GM21576 (cell line): Measurements from ENCODE around the gene TNFRSF14.
A peak's percentile ranks its signal among the peaks of the same experiment; 100 is the strongest.

ENCODE experiments used
- ATAC-seq: cut with Tn5 transposase; IDR thresholded peaks from one replicate; pipeline ENCODE4 v1.9.1; 2021; ENCODE audit warnings: mild to moderate bottlenecking, moderate library complexity; ENCODE audit not compliant: unreplicated experiment

The TNFRSF14 gene

DNA sequence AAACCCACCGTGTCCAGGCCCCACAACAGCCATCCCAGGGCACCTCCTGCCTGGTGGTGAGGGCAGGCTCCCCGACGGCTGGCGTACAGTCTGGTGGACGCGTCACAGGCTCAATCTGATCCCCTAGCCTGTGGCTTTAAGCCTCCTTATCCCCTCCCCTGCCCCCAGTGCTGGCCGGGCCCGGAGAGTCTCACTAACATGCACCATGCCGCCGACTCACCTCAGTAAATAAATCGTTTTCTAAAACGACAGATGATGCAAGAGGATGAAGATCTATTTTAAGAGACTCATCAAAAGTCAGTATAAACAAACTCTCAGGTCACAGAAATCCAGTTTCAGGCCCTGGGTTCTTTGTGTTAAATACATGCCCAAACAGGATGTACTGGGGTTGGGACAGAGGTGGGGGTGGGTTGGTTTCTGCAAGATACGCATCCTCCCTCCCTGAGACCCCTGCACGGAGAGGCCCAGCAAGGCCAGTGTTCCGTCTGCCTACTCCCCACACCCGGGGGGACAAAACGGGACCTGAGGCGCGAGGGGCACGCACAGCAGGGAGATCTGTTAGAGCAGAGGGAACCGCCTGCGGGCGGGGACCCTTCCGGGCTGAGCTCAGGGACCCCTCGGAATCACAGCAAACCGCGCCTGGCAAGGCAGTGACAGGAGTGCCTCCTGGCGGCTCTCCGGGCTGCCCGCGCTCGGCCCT, 32.8 kb upstream of the TNFRSF14 start:
- ATAC-seq = no peak

DNA sequence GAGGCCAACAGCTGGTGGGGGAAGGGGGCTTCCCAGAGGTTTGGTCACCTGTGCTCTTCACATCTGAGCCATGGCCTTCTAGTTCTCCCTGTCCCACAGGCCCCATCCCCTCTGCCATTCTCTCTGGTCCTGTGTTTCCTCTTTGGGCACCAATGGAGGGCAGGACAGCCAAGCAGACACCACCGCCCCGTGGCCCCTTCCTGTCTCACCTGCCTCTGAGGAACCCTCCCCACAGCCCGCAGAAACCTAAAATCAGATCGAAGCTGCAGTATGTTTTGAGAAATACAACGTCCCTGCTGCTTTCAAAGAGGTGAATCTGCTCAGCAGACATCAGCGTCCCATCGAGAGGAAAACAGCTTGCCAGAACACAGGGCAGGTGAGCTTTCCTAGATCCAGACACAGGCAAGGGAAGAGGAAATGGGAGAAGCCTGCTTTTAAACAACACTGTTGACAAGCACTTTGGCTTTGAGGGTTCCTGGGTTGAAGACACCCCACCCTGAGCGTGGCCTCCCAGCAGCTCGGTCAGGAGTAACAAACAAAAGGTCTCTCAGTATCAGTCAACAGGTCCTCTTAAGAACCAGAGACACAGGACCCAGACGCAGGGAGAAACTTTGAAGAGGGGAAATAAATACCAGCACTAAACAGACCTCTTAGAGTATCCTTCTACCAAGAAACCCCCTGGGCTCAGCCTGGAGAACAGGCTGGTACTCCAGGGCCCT, 32.1 kb upstream of the TNFRSF14 start:
- ATAC-seq = no peak

DNA sequence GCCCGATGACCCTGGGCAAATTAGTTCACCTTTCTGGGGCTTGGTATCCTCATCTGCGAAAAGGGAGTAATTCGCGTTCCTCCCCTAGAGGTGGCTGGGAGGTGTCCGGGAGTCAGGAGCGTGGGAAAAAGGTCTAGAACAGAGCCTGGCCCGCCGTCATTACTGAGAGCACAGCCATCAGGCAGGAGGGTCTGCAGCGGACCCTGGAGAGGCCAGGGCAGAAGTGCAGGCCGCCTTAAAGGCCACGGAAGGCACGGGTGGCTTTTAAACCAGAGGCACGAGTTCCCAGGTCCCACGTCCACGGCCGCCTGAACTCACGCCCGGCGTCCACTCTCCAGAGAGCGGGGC, 30.6 kb upstream of the TNFRSF14 start:
- no peak for ATAC-seq

DNA sequence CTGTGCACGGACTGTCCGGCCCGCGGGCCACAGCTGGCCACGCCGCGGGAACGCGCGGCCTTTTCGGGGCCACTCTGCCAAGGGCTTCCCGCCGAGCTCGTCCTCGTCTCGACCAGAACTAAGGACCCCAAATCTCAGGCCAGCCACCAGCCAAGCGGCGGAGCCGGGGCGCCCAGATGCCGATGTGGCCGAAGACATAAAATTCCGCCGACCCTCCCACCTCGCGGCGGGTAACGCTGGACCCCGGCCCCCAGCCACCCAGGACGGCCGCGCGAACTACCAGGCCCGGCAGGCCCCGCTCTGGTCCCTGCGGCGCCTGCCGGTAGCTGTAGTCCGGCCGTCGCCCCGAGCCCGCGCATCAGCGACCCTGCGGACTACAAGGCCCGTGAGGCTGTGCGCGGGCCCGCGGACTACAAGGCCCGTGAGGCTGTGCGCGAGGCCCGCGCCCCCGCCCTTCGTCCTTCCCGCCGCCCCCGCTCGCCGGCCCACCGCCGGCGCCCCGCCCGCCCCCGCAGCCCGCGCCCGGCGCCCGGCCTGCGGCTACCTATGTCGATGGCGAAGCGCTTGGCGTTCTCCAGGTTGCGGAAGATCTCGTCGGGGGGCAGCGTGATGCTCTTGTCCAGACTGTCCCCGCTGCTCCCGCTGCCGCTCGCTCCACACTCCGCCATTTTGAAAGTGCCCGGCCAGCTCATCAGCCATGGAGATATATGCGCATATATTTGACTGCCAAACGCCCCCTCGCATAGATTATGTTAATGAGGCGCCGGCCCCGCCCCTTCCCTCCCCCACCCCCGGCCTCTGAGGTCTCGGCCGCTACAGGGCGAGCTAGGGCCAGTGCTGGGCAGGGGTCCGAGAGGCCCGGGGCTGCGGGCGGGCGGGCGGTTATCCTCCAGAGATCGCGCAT, 30.0 kb upstream of the TNFRSF14 start, which contains the start of gene PANK4:
PANK4 (minus strand) TSS at position 677 of the 904 bp plus-strand sequence; CDS start at position 668, 9 bp downstream.
- ATAC-seq = peak; percentile 77

DNA sequence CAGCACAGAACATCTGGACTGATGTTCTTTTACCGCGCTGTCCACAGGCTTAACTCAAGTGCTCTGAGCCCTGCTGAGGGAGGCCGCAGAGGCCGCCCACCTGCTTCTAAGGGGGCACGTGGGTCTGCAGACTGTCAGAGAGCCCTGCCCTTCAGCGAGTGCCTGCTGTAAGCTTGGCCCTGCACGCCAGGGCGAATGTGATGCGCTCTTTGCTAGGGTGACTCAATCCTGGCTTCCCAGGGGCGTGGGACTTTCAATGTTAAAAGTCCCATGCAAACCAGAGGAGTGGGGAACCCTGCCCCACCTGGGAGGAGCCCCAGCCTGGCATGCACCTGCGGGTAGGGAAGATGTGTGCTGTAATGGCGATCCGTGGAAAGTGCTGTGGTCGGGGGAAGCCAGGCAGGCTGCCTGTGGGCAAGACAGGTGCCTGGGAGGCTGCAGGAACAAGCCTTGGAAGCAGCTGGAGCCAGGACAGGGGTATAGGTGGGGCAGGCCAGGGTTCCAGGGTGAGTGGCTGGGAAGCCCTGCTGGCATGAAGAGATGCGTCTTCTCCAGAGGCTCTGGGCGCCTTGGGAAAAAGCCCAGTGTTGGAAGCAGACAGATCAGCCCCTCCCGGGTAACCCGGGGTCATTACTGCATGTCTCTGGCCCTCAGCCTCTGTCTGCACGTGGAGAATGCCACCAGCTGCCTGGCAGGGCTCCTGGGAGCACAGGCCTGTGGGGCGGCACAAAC, 29.2 kb upstream of the TNFRSF14 start:
- ATAC-seq = peak; percentile 30

DNA sequence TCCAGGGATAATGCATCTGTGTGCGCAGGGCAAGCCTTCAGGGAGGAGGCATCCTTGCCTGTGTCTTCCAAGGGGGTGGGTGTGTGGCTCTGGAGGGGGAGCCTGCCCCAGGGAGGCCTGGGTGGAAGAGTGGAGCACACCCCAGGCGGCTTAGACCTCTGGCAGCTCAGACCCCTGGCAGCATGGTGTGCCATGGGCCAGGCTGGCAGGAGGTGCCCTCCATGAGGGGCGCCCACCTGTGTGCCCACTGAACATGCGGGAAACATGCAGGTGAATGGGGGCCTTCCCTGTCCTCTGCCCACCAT, 28.7 kb upstream of the TNFRSF14 start:
- no peak for ATAC-seq

DNA sequence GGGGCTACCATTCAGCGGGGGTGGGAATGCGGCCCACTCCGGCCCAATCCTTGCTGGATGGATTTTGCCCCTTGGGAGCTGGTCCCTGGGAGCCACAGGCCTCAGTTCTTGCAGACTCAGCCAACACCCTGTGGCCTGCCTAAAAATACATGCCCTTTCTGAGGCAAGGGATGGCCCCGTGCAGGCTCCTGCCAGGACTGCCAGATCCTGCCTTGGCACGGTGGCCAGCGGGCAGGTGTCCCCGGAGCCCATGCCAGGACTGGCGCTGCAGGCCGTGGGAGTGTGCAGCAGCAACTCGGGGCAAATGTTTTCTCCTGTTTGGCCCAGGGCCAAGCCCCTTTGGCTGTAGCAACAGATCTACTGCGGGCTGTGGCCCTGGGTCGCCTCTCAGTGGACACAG, 28.2 kb upstream of the TNFRSF14 start:
- no peak for ATAC-seq

DNA sequence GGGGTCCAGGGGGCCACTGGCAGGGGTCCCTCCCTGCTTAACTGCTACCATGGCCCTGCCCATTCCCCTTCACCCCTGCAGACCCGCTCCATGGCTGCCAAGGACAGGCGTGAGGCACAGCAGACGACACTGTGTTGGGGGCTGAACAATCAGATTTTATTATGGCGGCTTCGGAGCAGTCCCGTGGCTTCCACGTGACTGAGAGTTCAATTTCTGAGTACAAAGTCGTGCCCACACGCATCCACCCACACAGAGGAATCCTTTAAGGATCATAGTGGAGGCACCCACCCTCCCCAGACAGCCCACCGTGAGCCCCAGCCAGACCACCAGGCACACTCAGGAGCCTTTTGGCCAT, 27.6 kb upstream of the TNFRSF14 start:
- ATAC-seq = no peak

DNA sequence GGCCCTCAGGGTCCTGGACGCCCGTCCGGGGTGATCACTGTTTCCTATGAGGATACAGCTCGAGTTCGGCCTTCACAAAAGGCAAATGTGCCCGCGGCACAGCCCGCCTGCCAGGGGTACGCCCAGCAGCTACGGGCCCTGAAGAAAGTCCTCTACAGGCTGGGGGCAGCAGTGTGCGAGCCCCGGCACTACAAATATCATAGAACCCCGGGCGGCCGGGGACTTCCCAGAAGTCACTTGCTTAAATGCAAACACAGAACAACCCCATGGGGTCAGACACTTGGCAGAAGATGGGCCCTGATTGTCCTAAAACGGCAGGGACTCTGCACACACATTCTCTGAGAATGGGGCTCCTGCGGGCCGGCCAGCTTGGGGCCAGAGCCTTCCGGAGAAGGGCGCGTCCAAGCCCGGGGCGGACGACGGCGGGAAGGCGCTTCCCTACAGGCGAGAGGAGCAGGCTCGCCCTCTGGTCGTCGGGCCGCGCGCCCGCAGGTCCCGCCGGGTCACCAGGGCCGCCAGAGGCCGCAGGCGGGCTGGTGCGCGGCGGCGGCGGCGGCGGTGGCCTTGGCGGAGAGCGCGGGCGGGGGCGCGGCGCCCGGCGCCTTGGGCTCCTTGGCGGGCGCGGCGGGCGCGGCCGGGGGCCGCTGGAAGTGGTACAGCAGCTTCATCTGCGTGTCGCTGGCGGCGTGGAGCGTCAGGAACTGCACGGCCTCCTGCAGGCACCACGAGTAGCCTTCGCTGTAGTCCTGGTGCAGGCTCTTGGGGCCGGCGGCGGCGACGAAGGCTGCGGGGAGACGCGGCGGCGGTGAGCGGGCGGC, 27.0 kb upstream of the TNFRSF14 start:
- ATAC-seq = no peak

DNA sequence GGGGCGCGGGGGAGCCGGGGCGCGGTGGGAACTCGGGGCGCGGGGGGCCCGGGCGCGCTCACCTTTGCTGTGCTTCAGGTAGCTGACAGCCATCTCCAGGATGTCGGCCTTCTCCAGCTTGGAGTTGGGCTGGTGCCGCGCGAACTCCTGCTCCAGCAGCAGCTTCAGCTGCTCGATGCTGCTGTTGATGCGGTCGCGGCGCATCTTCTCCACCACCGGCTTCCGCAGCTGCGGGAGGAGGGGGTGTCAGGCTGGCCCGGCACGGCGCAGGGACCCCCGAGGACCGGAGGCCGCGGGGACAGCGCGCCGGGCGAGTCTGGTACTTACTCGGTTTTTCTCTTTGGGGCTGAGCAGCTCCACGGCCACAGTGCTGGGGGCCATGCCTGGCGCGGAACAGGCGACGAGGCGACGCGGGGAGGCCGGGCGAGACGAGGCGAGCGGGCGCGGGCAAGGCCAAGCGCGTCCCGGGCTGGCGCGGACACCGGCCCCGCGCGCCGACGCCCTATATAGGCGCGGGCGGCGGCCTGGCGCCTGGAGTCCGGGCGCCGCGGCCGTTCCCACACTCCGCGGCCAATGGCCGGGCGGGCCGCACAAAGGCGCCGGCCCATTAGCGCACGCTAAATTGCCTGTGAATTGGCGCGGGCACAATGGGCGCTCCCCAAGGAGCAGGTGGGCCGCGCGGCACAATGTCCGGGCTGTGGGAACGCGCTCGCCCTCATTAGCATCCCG, 26.2 kb upstream of the TNFRSF14 start, which contains the start of gene HES5:
HES5 (minus strand) TSS at position 480 of the 729 bp plus-strand sequence; CDS start at position 381, 99 bp downstream.
- no peak for ATAC-seq

DNA sequence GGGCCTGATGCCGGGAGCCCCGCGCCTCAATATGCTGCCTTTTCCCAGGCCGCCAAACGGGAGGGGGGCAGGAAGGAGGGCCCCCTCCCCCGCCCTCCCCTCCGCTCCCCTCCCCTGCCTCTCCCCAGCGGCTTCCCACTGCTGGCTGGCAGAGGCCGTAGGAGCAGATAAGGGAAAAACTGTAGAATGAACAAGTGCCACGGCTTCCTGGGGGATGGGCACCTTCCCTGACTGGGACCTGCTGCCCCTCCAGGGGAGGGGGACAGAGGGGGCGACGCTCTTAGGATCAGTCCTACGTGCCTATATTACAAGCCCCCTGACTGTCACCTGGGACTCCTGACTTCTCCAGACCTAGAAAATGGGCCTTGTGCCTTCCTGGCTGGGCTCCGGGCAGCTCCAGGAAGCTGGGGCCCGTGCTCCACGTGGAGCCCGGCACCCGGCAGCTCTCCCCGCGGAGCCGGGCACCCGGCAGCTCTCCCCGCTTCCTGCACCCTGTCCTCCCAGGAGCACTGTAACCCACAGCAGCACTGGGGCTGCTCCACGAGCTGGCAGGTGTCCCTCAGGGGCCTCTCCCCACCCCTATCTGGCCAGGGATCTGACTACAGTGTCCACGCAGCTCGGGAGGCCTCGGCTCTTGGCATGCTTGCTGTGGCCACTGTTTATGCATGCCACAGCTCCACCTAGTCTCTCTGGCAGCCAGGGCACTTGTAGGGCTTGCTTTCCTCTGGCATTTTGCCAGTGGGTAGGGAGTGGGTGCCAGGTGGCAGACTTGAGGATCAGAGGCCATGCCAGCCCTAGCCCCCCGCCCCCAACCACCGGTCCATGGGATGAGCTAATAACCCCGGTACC, 25.4 kb upstream of the TNFRSF14 start:
- ATAC-seq = no peak

DNA sequence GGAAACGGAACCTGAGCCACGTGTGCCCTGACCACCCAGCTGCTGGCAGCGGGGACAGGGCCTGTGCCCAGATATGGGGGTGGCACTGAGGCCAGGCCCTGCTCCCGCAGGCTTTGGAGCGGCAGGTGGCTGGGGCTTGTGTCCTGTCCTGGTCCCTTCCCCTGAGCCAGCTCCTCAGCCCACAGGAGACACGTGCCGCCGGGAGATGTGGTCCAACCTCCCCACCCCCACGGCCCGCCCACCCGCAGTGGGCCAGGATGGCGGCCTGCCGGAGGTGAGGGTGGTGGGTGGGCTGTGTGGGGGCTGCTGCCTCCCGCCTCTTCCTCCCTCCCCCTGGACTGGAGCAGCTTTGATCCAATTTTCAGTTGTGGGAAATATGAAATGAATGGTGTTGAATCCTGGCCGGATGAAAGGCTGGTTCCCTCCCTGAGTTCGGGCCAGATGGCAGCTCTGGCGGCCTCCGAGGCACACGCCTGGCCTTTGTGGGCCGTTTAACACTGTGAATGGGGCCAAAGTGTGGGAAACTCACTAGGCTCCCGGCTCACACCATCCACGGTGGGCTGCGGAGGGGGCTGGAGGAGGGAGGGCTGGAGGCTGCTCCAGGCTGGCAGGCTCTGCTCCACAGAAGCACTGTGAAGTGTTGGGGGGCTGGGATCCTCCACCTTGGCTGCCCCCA, 23.5 kb upstream of the TNFRSF14 start:
- no peak for ATAC-seq

DNA sequence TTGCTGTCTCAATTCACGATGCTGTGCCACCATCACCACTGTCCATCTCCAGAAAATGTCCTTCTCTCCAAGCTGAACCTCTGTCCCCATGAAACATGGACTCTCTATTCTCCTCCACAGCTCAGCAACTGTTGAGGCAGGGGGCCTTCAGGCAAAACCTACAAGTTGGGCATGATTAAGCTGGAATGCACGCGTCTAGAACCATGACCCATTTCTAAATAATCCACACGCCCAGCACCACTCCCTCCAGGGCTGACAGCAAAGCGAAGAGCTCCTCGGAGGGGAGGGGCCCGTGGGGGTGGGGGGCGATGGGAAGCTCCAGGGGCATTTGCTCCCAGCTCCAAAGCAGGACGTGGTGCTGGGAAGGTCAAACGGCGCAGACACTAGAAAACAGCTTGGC, 22.8 kb upstream of the TNFRSF14 start:
- ATAC-seq = no peak

DNA sequence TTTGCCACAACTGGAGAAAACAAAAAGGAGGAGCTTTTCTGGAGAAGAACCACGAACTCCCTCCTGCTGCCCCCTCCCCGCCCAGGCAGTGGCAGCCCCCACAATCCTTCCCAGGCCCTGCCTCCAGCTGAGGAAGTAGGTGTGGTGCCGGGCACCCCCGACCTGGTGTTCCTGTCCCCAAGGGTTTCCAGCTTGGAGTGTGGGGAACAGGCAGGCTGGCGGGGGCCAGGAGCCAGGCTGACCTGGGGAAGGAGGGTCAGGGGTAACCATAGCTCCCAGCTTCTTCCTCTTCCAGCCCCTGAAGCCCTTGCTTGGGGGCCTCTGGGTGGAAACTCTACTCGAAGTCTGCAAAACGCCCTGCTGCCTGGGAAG, 21.9 kb upstream of the TNFRSF14 start:
- ATAC-seq = no peak

DNA sequence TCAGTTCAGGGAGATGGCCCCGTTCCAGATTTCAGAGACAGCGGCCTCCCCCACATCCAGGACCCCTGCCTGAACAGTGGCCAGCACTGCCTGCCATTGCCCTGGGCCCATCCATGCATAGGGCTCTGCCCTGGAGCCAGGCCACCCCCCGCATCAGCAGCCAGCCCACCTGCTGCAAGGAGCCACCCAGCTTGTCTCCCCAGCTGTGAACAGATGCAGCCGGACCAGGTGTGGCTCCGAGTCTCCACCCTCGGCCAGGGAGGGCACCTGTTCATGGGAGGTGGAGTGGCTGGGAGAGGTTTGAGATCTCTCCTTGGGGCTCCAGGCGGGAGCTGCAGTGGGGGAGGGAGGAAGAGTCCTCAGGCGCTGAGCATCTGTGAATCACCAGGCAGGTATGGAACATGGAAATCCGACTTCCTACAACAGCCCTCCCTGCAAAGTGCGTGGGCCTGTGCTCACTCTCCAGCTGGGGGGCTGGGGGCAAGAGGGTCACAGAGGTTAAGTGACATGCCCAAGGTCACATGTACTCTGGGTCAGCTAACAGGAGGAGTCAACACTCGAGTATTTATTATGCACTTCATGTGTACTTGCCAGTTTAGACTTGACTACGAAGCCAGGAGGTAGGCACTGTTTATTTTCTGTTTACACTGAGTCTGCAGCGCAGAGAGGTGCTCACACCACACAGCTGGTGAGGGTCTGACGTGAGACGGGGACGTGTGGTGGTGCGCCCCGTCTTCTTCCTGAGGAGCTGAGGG, 21.3 kb upstream of the TNFRSF14 start:
- no peak for ATAC-seq

DNA sequence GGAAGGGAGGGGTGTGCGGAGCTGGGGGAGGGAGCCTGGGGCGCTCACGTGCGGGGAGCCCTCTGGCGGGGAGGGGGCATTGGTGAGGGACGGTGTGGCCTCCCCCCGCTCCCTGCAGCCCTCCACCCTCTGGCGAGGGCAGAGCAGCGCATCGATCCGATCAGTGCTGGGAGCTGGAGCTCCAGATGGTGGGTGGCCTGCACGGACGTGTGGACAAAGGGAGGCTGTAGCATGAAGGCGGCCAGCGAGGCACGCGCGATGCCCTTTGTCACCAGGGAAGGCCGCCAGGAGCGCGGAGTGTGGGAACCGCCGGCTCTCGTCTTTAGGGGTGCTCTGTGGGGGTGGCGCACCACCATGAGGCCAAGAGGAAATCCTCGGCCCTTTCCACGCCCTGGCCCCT, 20.7 kb upstream of the TNFRSF14 start:
- ATAC-seq = no peak

DNA sequence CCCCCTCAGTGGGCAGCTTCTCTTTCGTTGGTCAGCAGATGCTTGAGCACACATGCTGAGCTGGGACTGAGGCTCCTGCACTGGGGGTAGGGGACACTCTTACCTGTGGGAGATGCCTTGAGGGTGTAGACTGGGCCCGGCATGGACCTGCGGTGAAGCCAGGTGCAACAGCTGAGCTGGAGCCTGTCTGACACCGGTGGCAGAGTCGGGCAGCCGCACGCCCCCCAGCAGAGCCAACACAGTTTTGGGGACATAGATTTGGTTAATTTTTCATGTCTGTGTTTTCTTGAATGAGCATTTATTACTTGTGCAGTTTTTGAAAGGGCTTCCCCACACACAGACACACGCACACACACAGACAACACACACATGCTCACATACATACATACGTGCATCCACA, 20.2 kb upstream of the TNFRSF14 start:
- ATAC-seq = no peak

DNA sequence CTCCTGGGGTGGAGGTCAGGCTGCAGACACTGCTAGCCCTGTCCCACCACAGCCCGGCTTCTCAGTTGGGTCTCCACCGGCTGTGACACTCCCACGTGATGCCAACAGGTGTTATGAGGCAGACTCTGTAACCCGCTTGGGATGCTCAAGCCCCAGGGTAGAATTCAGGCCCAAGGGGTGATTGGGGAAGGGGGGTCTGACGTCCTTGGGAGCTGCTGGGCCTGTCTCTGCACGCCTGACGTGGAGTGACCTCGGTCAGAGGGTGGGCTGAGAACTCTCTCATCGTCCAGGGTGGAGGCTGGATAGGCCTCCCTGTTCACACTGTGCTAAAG, 18.4 kb upstream of the TNFRSF14 start:
- no peak for ATAC-seq
